Measurements from ENCODE around the gene IFT43.
"Not testable (repeated sequence)": the region's sequence is repeated elsewhere in the genome, so short reads cannot be mapped to it uniquely, and the experiment has no call there.

Gene IFT43

GRCh38 chr14:75981426-75982265 lies 3.9 kb upstream of the IFT43 start, which contains the start of gene TGFB3:
TGFB3 (minus strand) TSS chr14:75981995; CDS start chr14:75980893, 1,102 bp downstream.
- peak; percentile 73 for DNase-seq

DNA sequence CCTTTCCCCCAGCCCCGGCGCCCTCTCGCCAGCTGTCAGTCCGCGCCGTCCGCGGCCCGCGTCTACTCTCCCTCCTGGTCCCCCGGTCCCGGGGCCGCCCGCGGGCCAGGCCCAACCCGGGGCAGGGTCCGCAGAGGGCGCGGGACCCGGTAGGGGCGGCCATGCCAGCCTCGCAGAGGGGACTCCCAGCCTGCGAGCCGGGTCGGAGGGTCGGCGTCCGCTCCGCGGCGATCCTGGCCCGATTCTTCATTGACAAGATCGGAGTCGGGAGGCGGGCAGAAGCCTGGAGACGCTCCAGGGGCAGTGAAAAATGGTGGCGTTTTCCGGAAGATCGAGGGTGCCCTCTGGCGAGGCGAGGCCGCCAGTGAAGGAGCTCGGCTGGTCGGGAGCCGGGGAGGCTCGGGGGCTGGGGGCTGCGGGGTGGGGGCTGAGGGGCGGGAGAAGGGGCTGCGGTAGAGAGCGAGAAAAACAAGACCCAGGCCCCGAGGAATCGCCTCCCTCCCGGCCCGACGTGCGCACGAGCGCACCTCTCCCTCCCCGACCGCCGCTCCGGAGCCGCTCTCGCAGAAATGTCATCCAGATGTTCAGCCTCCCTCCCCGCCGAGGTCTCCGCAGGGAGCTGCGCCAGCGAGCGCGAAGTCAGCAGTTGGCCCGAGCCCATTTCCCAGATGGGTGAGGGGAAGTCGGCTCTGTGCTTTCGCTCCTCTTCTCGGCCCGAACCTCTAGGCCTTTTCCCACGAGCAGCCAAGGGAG lies 3.1 kb upstream of the IFT43 start:
- peak; percentile 78 for DNase-seq

- DNase-seq, result no peak
These were observed 2.6 kb upstream of the IFT43 start for GRCh38 chr14:75983019-75983358.

GRCh38 chr14:75984674-75985073 lies 889 bp upstream of the IFT43 start:
- DNase-seq, result no peak

- no peak for DNase-seq
These were observed 839 bp downstream of the IFT43 start for GRCh38 chr14:75986439-75986765.

- DNase-seq, result no peak
These were observed 1.8 kb downstream of the IFT43 start for GRCh38 chr14:75987201-75987970.

DNA sequence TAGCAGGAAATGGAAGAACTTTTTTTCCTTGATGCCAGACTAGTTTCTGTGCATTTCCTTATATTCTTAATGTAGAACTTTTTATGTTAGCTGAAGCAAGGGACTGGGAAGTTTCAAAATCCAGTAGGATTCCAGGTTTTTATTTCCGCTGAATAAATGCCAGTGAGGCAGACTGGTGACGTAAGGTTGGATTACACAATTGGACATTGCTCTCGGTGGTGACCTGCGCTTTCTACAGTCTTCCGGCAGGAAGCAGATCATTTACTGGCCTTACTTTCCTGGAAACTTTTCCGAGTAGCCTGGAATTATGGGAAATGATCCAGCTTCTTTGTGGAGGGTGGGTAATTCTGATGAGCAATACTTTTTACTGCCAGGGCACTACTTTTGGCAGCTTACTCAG lies 3.6 kb downstream of the IFT43 start:
- no peak for DNase-seq

DNA sequence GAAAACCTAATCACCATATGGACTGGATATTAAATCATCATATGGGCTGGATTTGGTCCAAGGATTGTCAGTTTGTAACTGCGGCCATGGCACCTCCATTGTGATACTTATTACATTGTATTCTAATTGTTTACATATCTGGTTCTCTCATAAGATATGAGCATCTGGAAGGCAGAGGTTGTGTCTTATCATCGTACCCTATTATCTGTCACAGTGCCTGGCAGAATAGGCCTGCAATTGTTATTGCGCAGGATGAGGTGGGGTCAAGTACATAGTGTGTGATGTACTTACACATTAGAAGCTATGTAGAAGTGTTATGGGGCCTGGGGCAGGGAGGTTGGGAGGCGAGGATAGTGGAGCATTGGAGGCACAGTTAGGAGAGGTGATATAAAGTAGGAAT lies 4.7 kb downstream of the IFT43 start:
- DNase-seq, result no peak

- DNase-seq, result no peak
These were observed 6.2 kb downstream of the IFT43 start for GRCh38 chr14:75991753-75992152.

DNA sequence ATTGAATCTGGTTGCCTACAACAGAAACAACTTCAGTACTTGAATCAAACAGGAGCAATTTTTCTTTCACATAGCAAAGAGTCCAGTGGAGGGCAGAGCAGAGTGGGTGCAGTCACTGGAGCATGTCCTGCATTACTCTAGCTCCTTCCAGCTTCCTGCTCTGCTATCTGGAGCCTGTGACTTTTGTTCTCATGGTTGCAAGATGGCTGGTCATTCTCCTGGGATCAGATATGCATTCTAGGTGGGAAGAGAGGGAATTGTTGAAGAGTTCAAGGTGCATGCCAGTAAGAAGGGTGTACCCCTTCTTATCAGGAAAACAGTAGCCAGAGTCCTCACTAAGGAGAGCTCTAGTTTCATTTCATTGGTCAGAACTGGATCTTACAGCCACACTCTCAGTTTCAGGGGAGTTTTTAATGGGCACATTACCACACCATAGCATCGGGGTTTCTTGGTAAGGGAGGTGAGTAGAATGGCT lies 8.0 kb downstream of the IFT43 start:
- no peak for DNase-seq

DNA sequence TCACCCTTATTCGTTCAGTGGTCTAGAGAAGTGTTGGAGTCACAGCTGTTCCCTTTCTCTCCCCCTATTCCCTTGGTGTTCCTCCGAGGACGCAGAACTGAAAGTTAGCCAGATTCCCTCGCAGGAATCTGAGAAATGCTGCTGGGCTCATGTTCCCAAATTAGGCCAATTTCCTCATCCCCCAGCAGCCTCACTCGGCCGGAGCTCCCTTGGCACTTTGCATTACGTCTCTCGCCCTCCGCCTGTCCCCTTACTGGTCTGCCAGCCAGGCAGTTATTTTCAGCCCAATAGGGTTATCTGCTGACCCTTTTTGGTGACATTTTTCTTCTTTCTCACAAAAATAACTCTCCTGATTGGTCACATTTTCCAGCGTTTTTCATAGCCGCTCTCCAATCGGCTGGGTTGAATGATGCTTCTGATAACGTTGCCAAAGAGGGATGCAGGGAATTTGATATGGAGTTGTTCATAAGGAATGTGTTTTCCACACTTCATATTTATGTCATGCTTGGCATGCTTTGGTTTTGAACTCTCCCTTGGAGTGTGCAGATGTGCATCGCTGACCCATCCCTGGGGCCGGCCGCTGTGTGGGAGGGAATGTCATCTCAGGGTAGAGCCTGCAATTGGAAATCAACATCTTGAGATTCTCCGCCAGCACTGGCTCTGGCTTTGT lies 9.9 kb downstream of the IFT43 start:
- no peak for DNase-seq

GRCh38 chr14:75996488-75996887 lies 10.9 kb downstream of the IFT43 start:
- DNase-seq, result no peak

DNA sequence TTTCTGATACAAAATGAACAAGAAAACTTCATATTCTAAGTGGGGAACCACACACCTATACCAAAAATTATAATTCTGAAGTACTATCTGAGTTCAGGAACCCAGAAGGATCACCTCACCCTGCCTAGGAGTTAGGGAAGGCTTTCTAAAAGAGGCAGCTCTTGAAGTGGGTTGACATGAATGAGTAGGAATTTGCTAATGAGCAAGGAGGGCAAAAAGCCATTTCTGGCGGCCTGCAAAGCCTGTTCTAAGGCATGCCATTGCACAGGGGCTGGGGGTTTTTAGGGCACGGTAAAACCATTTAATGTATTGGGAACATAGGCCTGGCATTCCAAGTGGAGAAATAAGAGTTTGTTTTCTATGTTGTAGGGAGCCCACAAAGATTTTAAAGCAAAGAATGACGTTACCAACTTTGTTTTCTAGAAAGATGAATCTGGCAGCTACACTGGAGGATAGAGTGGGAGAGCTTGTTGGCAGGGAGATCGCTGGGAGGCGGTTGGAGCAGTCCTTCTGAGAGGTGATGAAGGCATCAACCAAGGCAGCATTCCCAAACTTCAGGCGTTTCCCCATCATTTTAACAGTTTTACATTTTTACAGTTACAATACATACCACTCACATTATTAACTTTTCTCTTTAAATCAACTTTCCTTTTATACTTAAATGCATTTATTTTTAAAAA lies 14.1 kb downstream of the IFT43 start:
- DNase-seq, result no peak

DNA sequence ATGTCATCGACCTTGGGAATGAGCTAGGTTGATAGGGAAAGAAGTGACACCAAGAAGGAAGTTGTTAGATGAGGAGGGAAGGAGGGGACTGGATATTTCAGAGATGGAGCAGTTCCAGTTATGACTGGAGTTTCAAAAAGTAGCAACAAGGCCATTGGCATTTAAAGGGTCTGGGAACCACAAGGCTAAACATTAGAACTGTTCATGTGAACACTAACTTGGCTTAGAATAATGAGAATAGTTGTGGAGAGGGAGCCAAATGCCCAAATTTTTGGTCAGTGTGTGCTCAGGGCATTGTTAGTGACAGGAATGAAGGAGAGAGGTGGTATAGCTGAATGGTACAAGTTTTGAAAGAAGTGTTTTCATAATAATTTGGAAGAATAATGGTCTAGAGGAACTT lies 16.8 kb downstream of the IFT43 start:
- no peak for DNase-seq

GRCh38 chr14:76006253-76006652 lies 20.7 kb downstream of the IFT43 start:
- DNase-seq, result no peak

DNA sequence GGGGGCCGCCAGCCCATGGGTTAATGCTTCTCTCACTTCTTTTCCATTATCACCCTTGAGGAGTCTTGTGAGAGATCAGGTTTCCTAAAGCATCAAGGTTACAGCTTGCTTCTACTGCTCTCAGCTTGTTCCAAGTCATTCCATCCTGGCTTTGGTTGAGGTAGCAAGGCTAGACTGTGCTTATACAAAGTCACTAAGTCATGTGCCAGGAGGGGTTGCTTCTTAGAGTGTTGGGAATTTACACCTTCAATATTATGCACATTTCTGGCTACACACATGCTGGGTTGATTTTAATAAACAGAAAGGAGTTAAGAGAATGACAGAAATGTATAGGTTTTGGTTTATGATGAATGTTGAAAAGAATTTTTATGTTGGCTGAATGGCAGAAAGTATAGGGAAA lies 21.8 kb downstream of the IFT43 start:
- no peak for DNase-seq

- DNase-seq, result no peak
These were observed 22.3 kb downstream of the IFT43 start for GRCh38 chr14:76007852-76008251.

- DNase-seq, result not testable (repeated sequence)
These were observed 24.1 kb downstream of the IFT43 start for GRCh38 chr14:76009627-76010026.

- no peak for DNase-seq
These were observed 26.4 kb downstream of the IFT43 start for GRCh38 chr14:76011930-76012329.

- DNase-seq, result no peak
These were observed 26.8 kb downstream of the IFT43 start for GRCh38 chr14:76012354-76012753.

DNA sequence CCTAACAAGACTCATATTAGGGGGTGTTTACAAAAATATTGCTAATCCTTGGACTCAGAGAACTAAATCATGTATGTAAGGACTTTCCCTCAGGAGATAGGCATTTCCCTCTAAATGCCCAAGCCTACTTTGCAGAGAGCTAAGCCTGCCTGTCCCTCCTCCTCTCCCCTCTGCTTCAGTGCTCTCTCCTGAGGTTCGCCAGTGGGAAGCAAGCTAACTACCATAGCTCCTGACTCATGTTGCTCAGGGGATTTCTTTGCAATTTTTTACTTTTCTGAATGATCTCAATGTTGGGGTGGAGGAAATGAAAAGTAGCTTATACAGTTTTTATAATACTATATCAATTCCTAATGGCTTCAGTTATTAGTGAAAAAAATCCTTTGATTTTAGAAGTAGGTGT lies 29.6 kb downstream of the IFT43 start:
- no peak for DNase-seq

- DNase-seq, result no peak
These were observed 30.1 kb downstream of the IFT43 start for GRCh38 chr14:76015668-76016067.

Data from hematopoietic multipotent progenitor cell treated with erythropoietin and hydrocortisone succinate and interleukin-3 and kit ligand, for 8 days (in vitro differentiated cells).